H9 (cell line): ENCODE measurements around the gene OR5K2. TPM values are rescaled to one million over a fixed set of nuclear protein-coding genes. Genes with fewer than 3 reads are reported as not detected.

Experiments used
- DNase-seq: peaks from one replicate; pipeline ENCODE4 v3.0.0-alpha.2; 2017
- H2AFZ ChIP-seq: one replicate; pipeline ENCODE4 v1.6.1; 2013; ENCODE audit warnings: mild to moderate bottlenecking, low read length, control low read depth, moderate library complexity
- H2AK5ac ChIP-seq: 2 replicates; pipeline ENCODE4 v1.6.1; 2013; ENCODE audit warnings: low read length, control low read depth, mixed read lengths; ENCODE audit not compliant: insufficient read length
- H2BK120ac ChIP-seq: one replicate; pipeline ENCODE4 v1.6.1; 2013; ENCODE audit warnings: low read depth, mild to moderate bottlenecking, low read length, control low read depth, inconsistent platforms; ENCODE audit not compliant: poor library complexity, severe bottlenecking
- H2BK12ac ChIP-seq: 2 replicates; pipeline ENCODE4 v1.6.1; 2013; ENCODE audit warnings: low read length, control low read depth, mixed read lengths, low read depth; ENCODE audit not compliant: insufficient read length
- H2BK15ac ChIP-seq: 2 replicates; pipeline ENCODE4 v1.6.1; 2013; ENCODE audit warnings: low read depth, low read length, control low read depth
- H2BK20ac ChIP-seq: one replicate; pipeline ENCODE4 v1.6.1; 2013; ENCODE audit warnings: low read depth, mild to moderate bottlenecking, low read length, control low read depth, inconsistent platforms; ENCODE audit not compliant: poor library complexity, severe bottlenecking
- H2BK5ac ChIP-seq: 2 replicates; pipeline ENCODE4 v1.6.1; 2013; ENCODE audit warnings: low read length, control low read depth, mixed read lengths; ENCODE audit not compliant: insufficient read length
- H3K14ac ChIP-seq: 2 replicates; pipeline ENCODE4 v1.6.1; 2013; ENCODE audit warnings: low read length, control low read depth; ENCODE audit not compliant: insufficient read depth
- H3K18ac ChIP-seq: 2 replicates; pipeline ENCODE4 v1.6.1; 2013; ENCODE audit warnings: low read depth, mild to moderate bottlenecking, mixed read lengths, low read length, control low read depth; ENCODE audit not compliant: insufficient read length
- H3K23ac ChIP-seq: 2 replicates; pipeline ENCODE4 v1.6.1; 2013; ENCODE audit warnings: low read length, control low read depth, mixed read lengths, low read depth; ENCODE audit not compliant: insufficient read length
- H3K23me2 ChIP-seq: 2 replicates; pipeline ENCODE4 v1.6.1; 2013; ENCODE audit warnings: low read depth, mild to moderate bottlenecking, mixed read lengths, low read length, control low read depth; ENCODE audit not compliant: insufficient read length, poor library complexity, severe bottlenecking
- H3K27ac ChIP-seq: 2 replicates; pipeline ENCODE4 v1.5.1; 2013; ENCODE audit warnings: low read length, control low read depth, mixed read lengths, low read depth; ENCODE audit not compliant: insufficient read length
- H3K27me3 ChIP-seq: 2 replicates; pipeline ENCODE4 v1.6.1; 2013; ENCODE audit warnings: low read length, control low read depth, inconsistent platforms; ENCODE audit not compliant: insufficient read depth
- H3K4ac ChIP-seq: 2 replicates; pipeline ENCODE4 v1.6.1; 2013; ENCODE audit warnings: low read depth, mild to moderate bottlenecking, control low read depth, inconsistent platforms, low read length, moderate library complexity
- H3K4me1 ChIP-seq: 2 replicates; pipeline ENCODE4 v1.6.1; 2013; ENCODE audit warnings: low read length, control low read depth, inconsistent platforms; ENCODE audit not compliant: insufficient read depth
- H3K4me2 ChIP-seq: 2 replicates; pipeline ENCODE4 v1.6.1; 2013; ENCODE audit warnings: low read length, control low read depth, mixed read lengths; ENCODE audit not compliant: insufficient read length, insufficient read depth
- H3K56ac ChIP-seq: 2 replicates; pipeline ENCODE4 v1.6.1; 2013; ENCODE audit warnings: low read depth, mild to moderate bottlenecking, mixed read lengths, low read length, control low read depth; ENCODE audit not compliant: insufficient read length
- H3K79me1 ChIP-seq: 2 replicates; pipeline ENCODE4 v1.6.1; 2013; ENCODE audit warnings: low read depth, mild to moderate bottlenecking, moderate library complexity, low read length, control low read depth, inconsistent platforms; ENCODE audit not compliant: insufficient read depth, poor library complexity, severe bottlenecking
- H3K79me2 ChIP-seq: 2 replicates; pipeline ENCODE4 v1.6.1; 2013; ENCODE audit warnings: low read length, control low read depth, inconsistent platforms; ENCODE audit not compliant: insufficient read depth
- H3K9ac ChIP-seq: 2 replicates; pipeline ENCODE4 v1.6.1; 2013; ENCODE audit warnings: low read length, control low read depth, mixed read lengths; ENCODE audit not compliant: insufficient read length; ENCODE audit errors: extremely low read depth
- H3K9me3 ChIP-seq: one replicate; pipeline ENCODE4 v1.6.1; 2013; ENCODE audit warnings: low read depth, low read length, inconsistent platforms; ENCODE audit not compliant: control insufficient read depth
- H3T11ph ChIP-seq: one replicate; pipeline ENCODE4 v1.6.1; 2013; ENCODE audit warnings: mild to moderate bottlenecking, low read length, control low read depth, inconsistent platforms
- H4K20me1 ChIP-seq: one replicate; pipeline ENCODE4 v1.6.1; 2013; ENCODE audit not compliant: control insufficient read depth, insufficient read length, insufficient read depth
- H4K5ac ChIP-seq: 2 replicates; pipeline ENCODE4 v1.6.1; 2013; ENCODE audit warnings: low read depth, mild to moderate bottlenecking, mixed read lengths, low read length, control low read depth; ENCODE audit not compliant: insufficient read length
- H4K8ac ChIP-seq: replicated peaks from 2 replicates; pipeline ENCODE4 v1.6.1; 2013; ENCODE audit warnings: low read length, control low read depth, mixed read lengths, low read depth; ENCODE audit not compliant: insufficient read length
- H4K91ac ChIP-seq: 2 replicates; pipeline ENCODE4 v1.6.1; 2013; ENCODE audit warnings: low read depth, mild to moderate bottlenecking, moderate library complexity, mixed read lengths, low read length, control low read depth; ENCODE audit not compliant: insufficient read length
- H3K27ac Mint-ChIP-seq, 3 experiments: 2 replicates in 2 of 3; 3 replicates in 1 of 3; pipeline ENCODE4 v1.8.0; 2020 to 2021; ENCODE audit warnings: mixed read lengths in 3 of 3, mild to moderate bottlenecking in 1 of 3, moderate library complexity in 1 of 3
- H3K27me3 Mint-ChIP-seq: 2 replicates; pipeline ENCODE4 v1.8.0; 2021; ENCODE audit warnings: low read depth, mild to moderate bottlenecking, moderate library complexity, mixed read lengths
- H3K36me3 Mint-ChIP-seq, 3 experiments: 2 replicates in 2 of 3; 3 replicates in 1 of 3; pipeline ENCODE4 v1.8.0; 2020 to 2021; ENCODE audit warnings: low read depth in 3 of 3, mixed read lengths in 3 of 3; ENCODE audit not compliant: insufficient read depth in 1 of 3
- H3K4me1 Mint-ChIP-seq, 2 experiments: 2 replicates each; pipeline ENCODE4 v1.8.0; 2020; ENCODE audit warnings: mixed read lengths in 2 of 2
- H3K4me3 Mint-ChIP-seq, 2 experiments: 2 replicates in 1 of 2; 3 replicates in 1 of 2; pipeline ENCODE4 v1.8.0; 2020 to 2021; ENCODE audit warnings: mild to moderate bottlenecking in 2 of 2, mixed read lengths in 2 of 2, moderate library complexity in 1 of 2
- H3K9me3 Mint-ChIP-seq, 2 experiments: 2 replicates in 1 of 2; 3 replicates in 1 of 2; pipeline ENCODE4 v1.8.0; 2020; ENCODE audit warnings: mild to moderate bottlenecking in 2 of 2, mixed read lengths in 2 of 2, moderate library complexity in 1 of 2
- CTCF ChIP-seq: fragments of 200-600 bp; sonication (generic); conservative IDR thresholded peaks from 3 replicates; pipeline ENCODE4 v1.8.0; 2021; ENCODE audit warnings: antibody characterized with exemption, mild to moderate bottlenecking
- WGBS: extraction: QIAGEN DNeasy Blood & Tissue Kit; methylation state at CpG from one replicate; pipeline ENCODE4 v1.1.7; 2013; ENCODE audit warnings: missing lambda C conversion rate, low lambda C conversion rate, mixed read lengths; ENCODE audit not compliant: insufficient read length; ENCODE audit errors: extremely low coverage; 5-methylcytosine and 5-hydroxymethylcytosine counted together
- total RNA-seq: library from RNA; stranded (reverse); gene quantifications from 2 replicates; pipeline ENCODE4 v1.2.1, GENCODE V29; 2021

The OR5K2 gene
- total RNA-seq, 1 experiment from 2014 or later = not detected

DNA sequence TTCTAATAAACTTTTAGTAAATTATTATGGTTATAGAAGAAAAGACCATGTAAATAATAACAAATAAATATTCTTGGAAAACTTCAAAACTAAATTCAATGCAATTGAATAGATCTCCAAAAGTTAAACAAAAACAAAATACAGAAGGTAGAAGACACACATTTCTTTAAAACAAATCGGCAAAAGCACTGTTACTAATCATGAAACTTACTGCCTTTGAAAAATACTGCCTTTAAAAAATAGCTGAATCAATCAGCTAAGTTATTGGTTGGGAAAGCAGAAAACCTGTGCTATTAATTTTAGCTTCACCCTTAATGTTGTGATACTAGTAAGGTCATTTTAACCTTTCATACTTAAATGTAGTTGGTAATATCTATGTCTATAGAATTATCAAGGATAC lies 37.3 kb downstream of the OR5K2 start:
- H3K9me3 ChIP-seq = no peaks in the 10 kb centered on the region
- no peak overlapping the region for H2BK15ac ChIP-seq
- H2BK120ac ChIP-seq = no peak overlapping the region
- no peak overlapping the region for H2BK12ac ChIP-seq
- no peak overlapping the region for H4K8ac ChIP-seq
- H3K79me2 ChIP-seq = no peaks in the 10 kb centered on the region
- no peak for DNase-seq
- no peak overlapping the region for H3T11ph ChIP-seq
- no peak overlapping the region for H3K4ac ChIP-seq
- no peak overlapping the region for H3K4me2 ChIP-seq
- no peak overlapping the region for H3K14ac ChIP-seq
- H3K27ac ChIP-seq = no peak overlapping the region
- no peaks in the 10 kb centered on the region for H3K23me2 ChIP-seq
- no peak overlapping the region for H3K9ac ChIP-seq
- H3K4me1 ChIP-seq = no peaks in the 10 kb centered on the region
- no peak overlapping the region for H3K23ac ChIP-seq
- TF ChIP-seq CTCF = no peak
- no CpG with 5 or more reads among the region's 1 CpG for WGBS
- H2BK20ac ChIP-seq = no peak overlapping the region
- no peak overlapping the region for H4K5ac ChIP-seq
- Mint-ChIP-seq H3K4me1 (peaks cover 0 to 2% of the 10 kb centered on the region in 2 experiments; a peak in 1 of 4 replicates), H3K27me3 (no peaks in the 10 kb centered on the region), H3K4me3 (no peak overlapping the region), H3K9me3 (no peaks in the 10 kb centered on the region), H3K27ac (no peak overlapping the region), H3K36me3 (no peaks in the 10 kb centered on the region)
- H4K20me1 ChIP-seq = no peaks in the 10 kb centered on the region
- H3K79me1 ChIP-seq = no peaks in the 10 kb centered on the region
- no peak overlapping the region for H2AK5ac ChIP-seq
- H3K18ac ChIP-seq = no peak overlapping the region
- H3K56ac ChIP-seq = no peak overlapping the region
- no peak overlapping the region for H2BK5ac ChIP-seq
- no peak overlapping the region for H2AFZ ChIP-seq
- H4K91ac ChIP-seq = no peak overlapping the region
- H3K27me3 ChIP-seq = no peaks in the 10 kb centered on the region
